HCT116 (cell line): ENCODE data around the gene PLD5. TPM values are rescaled to one million over a fixed set of nuclear protein-coding genes. Genes with fewer than 3 reads are reported as not detected.

Experiments
- ATAC-seq: fragments of 200-7000 bp; cut with Tn5 transposase; 2 replicates; pipeline ENCODE4 v1.9.1; 2020; ENCODE audit warnings: mild to moderate bottlenecking, moderate library complexity
- BruUV-seq: library from RNA; stranded (reverse); fragments of 400-500 nt; replicated peaks from 2 replicates; lab custom pipeline; 2021; lab: Mats Ljungman, UMichigan
- CTCF ChIA-PET: fragments of 300-600 bp; sonication (Branson Sonifier 250); formaldehyde crosslinking; loops from one replicate; lab custom pipeline; 2021; ENCODE audit warnings: antibody characterized with exemption; lab: Charles Lee
- POLR2A ChIA-PET: fragments of 300-600, 350-600 bp; sonication (Branson Sonifier 250); formaldehyde crosslinking; loops from one replicate; lab custom pipeline; 2021; ENCODE audit warnings: antibody characterized with exemption; lab: Charles Lee
- RAD21 ChIA-PET, 2 experiments: fragments of 300-600 bp; sonication (Branson Sonifier 250); formaldehyde crosslinking; loops; one replicate each; lab custom pipeline; 2023; ENCODE audit warnings: low total read pairs in 2 of 2; ENCODE audit not compliant: uncharacterized antibody in 2 of 2, unreplicated experiment in 2 of 2, low non-redundant PET in 1 of 2; lab: Charles Lee
- DNase-seq: peaks from one replicate; pipeline ENCODE4 v3.0.0-alpha.2; 2010; ENCODE audit warnings: low read depth, low spot score
- H2AFZ ChIP-seq: fragments of 200-600 bp; shearing (Covaris generic), sonication (generic); 2 replicates; pipeline ENCODE4 v1.6.1; 2017; ENCODE audit warnings: low read depth, mixed run types, mixed read lengths, antibody characterized with exemption, low read length; ENCODE audit not compliant: poor library complexity, severe bottlenecking
- H3K27ac ChIP-seq: 2 replicates; pipeline ENCODE4 v1.5.1; 2012; ENCODE audit warnings: low read depth, low read length
- H3K27me3 ChIP-seq: fragments of 200-600 bp; sonication (generic); 2 replicates; pipeline ENCODE4 v1.6.1; 2016; ENCODE audit warnings: mixed run types, low read length, mixed read lengths; ENCODE audit not compliant: insufficient read depth
- H3K36me3 ChIP-seq, 2 experiments: fragments of 200-500 bp in 1 of 2; fragments of 200-600 bp in 1 of 2; sonication (Bioruptor generic) in 1 of 2; sonication (generic) in 1 of 2; 2 replicates each; pipeline versions ENCODE4 v1.5.1 to v1.6.1; 2014 to 2016; ENCODE audit warnings: low read length in 2 of 2, inconsistent platforms in 1 of 2, mixed read lengths in 1 of 2, mixed run types in 1 of 2; ENCODE audit not compliant: insufficient read depth in 2 of 2, control insufficient read depth in 1 of 2
- H3K4me1 ChIP-seq, 2 experiments: fragments of 200-600 bp in 1 of 2; sonication (generic) in 1 of 2; 2 replicates each; pipeline versions ENCODE4 v1.5.1 to v1.6.1; 2012 to 2017; ENCODE audit warnings: low read length in 2 of 2, inconsistent platforms in 1 of 2, mild to moderate bottlenecking in 1 of 2, mixed read lengths in 1 of 2, mixed run types in 1 of 2, moderate library complexity in 1 of 2; ENCODE audit not compliant: insufficient read depth in 2 of 2, control insufficient read depth in 1 of 2
- H3K4me2 ChIP-seq: fragments of 200-600 bp; sonication (generic); 2 replicates; pipeline ENCODE4 v1.6.1; 2017; ENCODE audit warnings: mixed run types, low read length, mixed read lengths
- H3K4me3 ChIP-seq, 2 experiments: fragments of 200-600 bp in 1 of 2; sonication (generic) in 1 of 2; replicated peaks in 1 of 2; 2 replicates each; pipeline ENCODE4 v1.5.1; 2011 to 2016; ENCODE audit warnings: low read length in 2 of 2, control low read depth in 1 of 2, low read depth in 1 of 2, mild to moderate bottlenecking in 1 of 2, mixed read lengths in 1 of 2, mixed run types in 1 of 2
- H3K79me2 ChIP-seq: fragments of 200-600 bp; sonication (generic); 2 replicates; pipeline ENCODE4 v1.6.1; 2017; ENCODE audit warnings: mild to moderate bottlenecking, mixed run types, low read length, moderate library complexity, mixed read lengths; ENCODE audit not compliant: insufficient read depth
- H3K9ac ChIP-seq: fragments of 200-600 bp; sonication (generic); 2 replicates; pipeline ENCODE4 v1.6.1; 2016; ENCODE audit warnings: low read length, mixed read lengths
- H3K9me2 ChIP-seq: fragments of 200-600 bp; sonication (generic), shearing (Covaris generic); 2 replicates; pipeline ENCODE4 v1.6.1; 2017; ENCODE audit warnings: mixed run types, mild to moderate bottlenecking, moderate library complexity; ENCODE audit not compliant: insufficient read depth
- H3K9me3 ChIP-seq, 2 experiments: fragments of 200-500 bp in 1 of 2; fragments of 200-600 bp in 1 of 2; sonication (Bioruptor generic) in 1 of 2; sonication (generic) in 1 of 2; 2 replicates each; pipeline ENCODE4 v1.6.1; 2014 to 2017; ENCODE audit warnings: low read length in 2 of 2, mixed read lengths in 2 of 2, inconsistent platforms in 1 of 2, low read depth in 1 of 2, mild to moderate bottlenecking in 1 of 2, mixed run types in 1 of 2, moderate library complexity in 1 of 2; ENCODE audit not compliant: control insufficient read depth in 1 of 2, insufficient read depth in 1 of 2
- H4K20me1 ChIP-seq: fragments of 200-600 bp; sonication (generic), shearing (Covaris generic); 2 replicates; pipeline ENCODE4 v1.6.1; 2017; ENCODE audit warnings: mixed run types, mild to moderate bottlenecking, moderate library complexity; ENCODE audit not compliant: insufficient read depth
- ATF3 ChIP-seq: IDR thresholded peaks from 2 replicates; pipeline ENCODE4 v1.6.1; 2012
- CEBPB ChIP-seq: IDR thresholded peaks from 2 replicates; pipeline ENCODE4 v1.6.1; 2012; ENCODE audit warnings: low read depth
- CTCF ChIP-seq, 3 experiments: fragments of 200-600 bp in 1 of 3; sonication (generic) in 1 of 3; IDR thresholded peaks in 2 of 3; conservative IDR thresholded peaks in 1 of 3; 2 replicates each; pipeline ENCODE4 v1.5.1; 2012 to 2017; ENCODE audit warnings: low read depth in 2 of 3, low read length in 2 of 3, antibody characterized with exemption in 1 of 3, borderline replicate concordance in 1 of 3, control low read depth in 1 of 3, mild to moderate bottlenecking in 1 of 3, mixed read lengths in 1 of 3, mixed run types in 1 of 3, moderate library complexity in 1 of 3; ENCODE audit not compliant: insufficient read depth in 1 of 3
- EGR1 ChIP-seq: IDR thresholded peaks from 2 replicates; pipeline ENCODE4 v1.6.1; 2012; ENCODE audit warnings: low read depth
- ELF1 ChIP-seq: IDR thresholded peaks from 2 replicates; pipeline ENCODE4 v1.6.1; 2012; ENCODE audit warnings: low read depth, borderline replicate concordance
- EZH2phosphoT487 ChIP-seq: fragments of 200-600 bp; IDR thresholded peaks from 2 replicates; pipeline ENCODE4 v1.6.1; 2018; ENCODE audit warnings: antibody characterized with exemption, borderline replicate concordance
- FOSL1 ChIP-seq: IDR thresholded peaks from 2 replicates; pipeline ENCODE4 v1.6.1; 2012; ENCODE audit warnings: low read depth
- JUND ChIP-seq: IDR thresholded peaks from 2 replicates; pipeline ENCODE4 v1.6.1; 2012
- MAX ChIP-seq: IDR thresholded peaks from 2 replicates; pipeline ENCODE4 v1.6.1; 2012
- POLR2AphosphoS5 ChIP-seq: IDR thresholded peaks from 2 replicates; pipeline ENCODE4 v1.6.1; 2011; ENCODE audit warnings: mild to moderate bottlenecking, low read depth, low read length, moderate library complexity
- RAD21 ChIP-seq: IDR thresholded peaks from 2 replicates; pipeline ENCODE4 v1.6.1; 2012; ENCODE audit warnings: low read depth, mild to moderate bottlenecking
- REST ChIP-seq: IDR thresholded peaks from 2 replicates; pipeline ENCODE4 v1.6.1; 2012; ENCODE audit warnings: low read depth
- SIN3A ChIP-seq: IDR thresholded peaks from 2 replicates; pipeline ENCODE4 v1.6.1; 2012; ENCODE audit warnings: low read depth
- SP1 ChIP-seq: IDR thresholded peaks from 2 replicates; pipeline ENCODE4 v1.6.1; 2012; ENCODE audit warnings: low read depth
- SRF ChIP-seq: IDR thresholded peaks from 2 replicates; pipeline ENCODE4 v1.6.1; 2012; ENCODE audit warnings: low read depth
- TCF7L2 ChIP-seq: IDR thresholded peaks from 2 replicates; pipeline ENCODE4 v1.7.0; 2011; ENCODE audit warnings: borderline replicate concordance, inconsistent platforms; ENCODE audit not compliant: insufficient read depth, insufficient read length; ENCODE audit errors: extremely low read depth
- YY1 ChIP-seq: IDR thresholded peaks from 2 replicates; pipeline ENCODE4 v1.6.1; 2011; ENCODE audit warnings: low read length, low read depth, moderate library complexity, mild to moderate bottlenecking; ENCODE audit not compliant: insufficient replicate concordance; ENCODE audit errors: extremely low read depth
- ZFX ChIP-seq: fragments of 450-650 bp; IDR thresholded peaks from 2 replicates; pipeline ENCODE4 v1.6.1; 2017
- ZNF274 ChIP-seq: fragments of 200-500 bp; sonication (Bioruptor generic); IDR thresholded peaks from 2 replicates; pipeline ENCODE4 v1.6.1; 2014; ENCODE audit warnings: mild to moderate bottlenecking, low read depth, low read length, inconsistent platforms
- intact Hi-C: fragments of 100-400 bp; cut with micrococcal nuclease; formaldehyde crosslinking; loops from 2 replicates; pipeline ENCODE4 v1.10.0; 2022
- total RNA-seq: library from RNA; stranded (reverse); gene quantifications from one replicate; pipeline ENCODE4 v1.2.1, GENCODE V29; 2021; ENCODE audit not compliant: unreplicated experiment

PLD5 gene
- total RNA-seq, 1 experiment from 2014 or later, result not detected

GRCh38 chr1:242489545-242489944 lies 35.0 kb downstream of the PLD5 start (continued):
- TF ChIP-seq SIN3A, result no peak

GRCh38 chr1:242477944-242478343 lies 46.6 kb downstream of the PLD5 start:
- no peak for TF ChIP-seq REST
- TF ChIP-seq POLR2AphosphoS5, result no peak
- TF ChIP-seq SIN3A, result no peak
- no peak for TF ChIP-seq FOSL1
- no peak for TF ChIP-seq ELF1
- no peak for TF ChIP-seq ZFX
- no peak for TF ChIP-seq EGR1
- TF ChIP-seq YY1, result no peak
- no peak for TF ChIP-seq RAD21
- no peak for TF ChIP-seq SP1
- TF ChIP-seq ZNF274, result no peak
- TF ChIP-seq SRF, result no peak
- no peak for TF ChIP-seq JUND
- TF ChIP-seq EZH2phosphoT487, result no peak
- no peak for TF ChIP-seq ATF3
- no peak for TF ChIP-seq CTCF (IDR thresholded peaks at IDR 0.05 in 2 of 3, conservative IDR thresholded peaks at IDR 0.05 in 1 of 3; ENCODE audit: borderline replicate concordance in 1 of 3, insufficient read depth in 1 of 3, low read depth in 2 of 3, low read length in 2 of 3)
- no peak for TF ChIP-seq TCF7L2
- TF ChIP-seq CEBPB, result no peak
- TF ChIP-seq MAX, result no peak
- TF ChIP-seq, all 23 proteins: peak for 0
- Histone ChIP-seq H3K9ac (no peak overlapping the region), H3K79me2 (no peaks in the 10 kb centered on the region), H3K4me2 (no peak overlapping the region), H2AFZ (no peak overlapping the region), H3K4me3 (no peak overlapping the region), H3K36me3 (no peaks in the 10 kb centered on the region), H3K9me3 (no peaks in the 10 kb centered on the region), H3K27me3 (no peaks in the 10 kb centered on the region), H3K27ac (no peak overlapping the region), H3K4me1 (no peaks in the 10 kb centered on the region), H3K9me2 (no peaks in the 10 kb centered on the region), H4K20me1 (no peaks in the 10 kb centered on the region)
- no TSS peak for BruUV-seq
- CTCF ChIA-PET, result no interaction called here
- intact Hi-C loops, result no loop called here
- POLR2A ChIA-PET, result no interaction called here
- DNase-seq, result no peak
- no peak for ATAC-seq
- RAD21 ChIA-PET, result no interaction called here
